ENCODE measurements around the gene PLAGL1. TPM values are rescaled to one million over a fixed set of nuclear protein-coding genes. Genes with fewer than 3 reads are reported as not detected.

PLAGL1 gene
- 6.9 to 9.6 TPM (median 9.5 TPM) in 5 replicates for total RNA-seq (2022; extraction: Qiagen RNA extraction; ENCODE audit: low read depth)

GRCh38 chr6:144008120-144008811 is at the start of gene PLAGL1:
TSS of gene PLAGL1 (minus strand) at chr6:144008259. CDS start at chr6:143948136, 60,123 bp downstream.

Other genes with a start within 250 kb of the PLAGL1 start
- gene LTV1, start 164.9 kb downstream of the PLAGL1 start, total RNA-seq (2022; extraction: Qiagen RNA extraction; ENCODE audit: low read depth), result 34.8 to 37.9 TPM (median 36.5 TPM) in 5 replicates
- gene ZC2HC1B, start 143.8 kb downstream of the PLAGL1 start, total RNA-seq (2022; extraction: Qiagen RNA extraction; ENCODE audit: low read depth), result not detected in 5 replicates
- 199 to 225 TPM (median 207 TPM) in 5 replicates for gene SF3B5, start 87.3 kb upstream of the PLAGL1 start, total RNA-seq (2022; extraction: Qiagen RNA extraction; ENCODE audit: low read depth)
- 2.2 to 2.5 TPM (median 2.4 TPM) in 5 replicates for gene STX11, start 142.3 kb upstream of the PLAGL1 start, total RNA-seq (2022; extraction: Qiagen RNA extraction; ENCODE audit: low read depth)